Measurements from ENCODE around the gene SH3BGRL3. TPM values are rescaled to one million over a fixed set of nuclear protein-coding genes. Genes with fewer than 3 reads are reported as not detected.

Gene SH3BGRL3
- total and polyA plus RNA-seq, 7 experiments from 2014 or later = 156 to 636 (median 380) TPM

- no peaks in the 10 kb centered on the region for H3K27me3 Mint-ChIP-seq
- ChIA-PET POLR2A (interaction anchor here (0.5 to 35.3 kb wide), 11 partner anchors 12 to 151 kb away, joined by 3 to 1967 read pairs (median 12); partner anchors contain the start of genes CEP85, SH3BGRL3, UBXN11 and ZNF593), CTCF (interaction anchor here (0.6 to 19.8 kb wide), 10 partner anchors 10 to 111 kb away, joined by 3 to 541 read pairs (median 5); partner anchors contain the start of gene SH3BGRL3)
- peaks cover 47 to 51% of the 10 kb centered on the region in 2 donors for H3K4me1 ChIP-seq (ENCODE audit: control insufficient read depth in 2 of 2, insufficient read depth in 2 of 2, low read length in 2 of 2)
- intact Hi-C loops (cut with micrococcal nuclease) = loop anchor here (1.0 to 2.0 kb wide), 10 partner anchors 14 to 152 kb away; partner anchors contain the start of genes ZNF593 (in 2 of the 2), C1orf232 (in 1 of the 2) and CEP85 (in 1 of the 2)
- peaks cover 45 to 76% (median 54%) of the 10 kb centered on the region in 7 donors for H3K4me1 Mint-ChIP-seq
- peak overlapping the region; percentile 87 to 99 (median 96) for H3K27ac Mint-ChIP-seq
- peak overlapping the region; percentile 79 to 99 (median 95) for H3K4me3 Mint-ChIP-seq
- peaks cover 0 to 51% (median 20%) of the 10 kb centered on the region in 3 experiments for H3K36me3 ChIP-seq (ENCODE audit: control insufficient read depth in 2 of 3, insufficient read depth in 3 of 3, low read length in 3 of 3)
- H3K27ac ChIP-seq (ENCODE audit: low read depth, low read length) = peak overlapping the region; percentile 77
- DNase-seq (peak in 1 of 9 donors; percentile 33), ATAC-seq (peak; percentile 2)
- H3K9me3 Mint-ChIP-seq = peaks cover 0 to 2% (median 0%) of the 10 kb centered on the region in 11 donors
- no peaks in the 10 kb centered on the region for H3K27me3 ChIP-seq (ENCODE audit: control insufficient read depth in 2 of 2, insufficient read depth in 2 of 2, low read length in 2 of 2)
- H3K4me3 ChIP-seq (ENCODE audit: low read length) = peak overlapping the region; percentile 98
- H3K36me3 Mint-ChIP-seq = peaks cover 18 to 53% (median 32%) of the 10 kb centered on the region in 5 donors
- H3K9me3 ChIP-seq (ENCODE audit: control insufficient read depth in 2 of 3, low read length in 3 of 3) = no peaks in the 10 kb centered on the region
Measured at GRCh38 chr1:26320896-26321295, 41.0 kb downstream of the SH3BGRL3 start.

DNA sequence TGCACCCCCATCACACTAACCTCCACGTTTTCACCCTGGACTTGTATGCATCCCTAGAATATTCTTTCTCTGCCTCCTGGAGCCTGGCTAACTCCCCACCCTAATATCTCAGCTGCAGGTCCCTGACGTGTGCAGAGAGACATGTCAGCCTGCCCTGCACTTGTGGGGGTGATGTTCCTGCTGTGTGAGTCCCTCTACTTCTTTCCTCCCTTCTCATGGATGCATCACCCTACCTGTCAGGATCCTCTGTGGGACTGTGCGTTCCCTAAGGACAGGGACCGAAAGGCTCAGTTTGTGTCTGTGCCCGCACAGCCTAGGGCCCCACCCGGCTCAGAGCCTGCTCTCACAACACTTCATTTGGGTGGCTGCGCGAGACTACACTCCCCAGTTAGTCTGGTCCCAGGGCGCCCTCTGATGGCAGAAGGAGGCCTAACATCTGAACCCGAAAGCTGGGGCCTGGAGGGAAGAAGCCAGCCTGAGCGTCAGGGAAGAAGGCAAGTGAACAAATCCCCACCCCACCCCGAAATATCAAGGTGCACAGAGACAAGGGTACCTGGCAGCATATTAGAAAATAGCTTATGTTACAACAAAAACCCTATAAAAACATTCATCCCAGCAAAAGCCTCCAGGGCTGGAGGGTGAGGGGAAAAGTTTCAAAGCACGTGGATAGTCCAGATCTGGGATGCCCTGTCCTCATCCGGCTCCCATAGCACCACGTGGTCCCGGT is 41.6 kb downstream of the SH3BGRL3 start:
- H3K9me3 Mint-ChIP-seq = peaks cover 0 to 2% (median 0%) of the 10 kb centered on the region in 11 donors
- H3K27ac ChIP-seq (ENCODE audit: low read depth, low read length) = peak overlapping the region; percentile 77
- peak overlapping the region; percentile 87 to 99 (median 96) for H3K27ac Mint-ChIP-seq
- POLR2A ChIA-PET = interaction anchor here (0.8 to 35.3 kb wide), 19 partner anchors 13 to 151 kb away, joined by 3 to 1967 read pairs (median 5); partner anchors contain the start of genes CEP85, SH3BGRL3, UBXN11 and ZNF593
- H3K27me3 ChIP-seq (ENCODE audit: control insufficient read depth in 2 of 2, insufficient read depth in 2 of 2, low read length in 2 of 2) = no peaks in the 10 kb centered on the region
- CTCF ChIA-PET = interaction anchor here (0.6 to 19.8 kb wide), 15 partner anchors 10 to 151 kb away, joined by 3 to 541 read pairs (median 4); partner anchors contain the start of genes CEP85, SH3BGRL3 and UBXN11
- peaks cover 40 to 70% (median 48%) of the 10 kb centered on the region in 7 donors for H3K4me1 Mint-ChIP-seq
- peaks cover 42 to 45% of the 10 kb centered on the region in 2 donors for H3K4me1 ChIP-seq (ENCODE audit: control insufficient read depth in 2 of 2, insufficient read depth in 2 of 2, low read length in 2 of 2)
- intact Hi-C loops (cut with micrococcal nuclease) = loop anchor here (1.0 to 2.0 kb wide), 11 partner anchors 14 to 153 kb away; partner anchors contain the start of genes ZNF593 (in 2 of the 2), C1orf232 (in 1 of the 2) and CEP85 (in 1 of the 2)
- DNase-seq (peak; percentile 85 to 98 (median 92)), ATAC-seq (peak; percentile 93)
- peak overlapping the region; percentile 79 to 99 (median 94) for H3K4me3 Mint-ChIP-seq
- H3K4me3 ChIP-seq (ENCODE audit: low read length) = peak overlapping the region; percentile 98
- H3K36me3 Mint-ChIP-seq = peaks cover 18 to 53% (median 32%) of the 10 kb centered on the region in 5 donors
- H3K36me3 ChIP-seq (ENCODE audit: control insufficient read depth in 2 of 3, insufficient read depth in 3 of 3, low read length in 3 of 3) = peaks cover 0 to 51% (median 20%) of the 10 kb centered on the region in 3 experiments
- no peaks in the 10 kb centered on the region for H3K9me3 ChIP-seq (ENCODE audit: control insufficient read depth in 2 of 3, low read length in 3 of 3)
- H3K27me3 Mint-ChIP-seq = no peaks in the 10 kb centered on the region

DNA sequence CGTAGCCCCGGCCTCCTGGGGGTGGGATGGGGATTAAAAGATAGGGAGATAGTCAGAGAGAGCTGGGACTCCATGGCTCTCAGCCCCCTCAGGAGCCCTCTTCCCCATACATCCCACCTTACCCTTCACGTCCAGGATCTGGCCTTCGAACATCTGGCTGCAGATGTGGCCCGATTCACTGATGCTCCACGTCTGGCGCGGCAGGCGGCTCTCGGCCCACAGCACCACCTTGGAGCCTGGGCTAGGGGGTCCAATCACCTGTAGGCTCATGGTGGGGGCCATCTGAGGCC is 42.1 kb downstream of the SH3BGRL3 start:
- intact Hi-C loops (cut with micrococcal nuclease) = loop anchor here in 1 of 2 donors (1.0 kb wide), 1 partner anchor 74 kb away; no protein-coding TSS in a partner anchor
- H3K4me3 ChIP-seq (ENCODE audit: low read length) = peak overlapping the region; percentile 33

DNA sequence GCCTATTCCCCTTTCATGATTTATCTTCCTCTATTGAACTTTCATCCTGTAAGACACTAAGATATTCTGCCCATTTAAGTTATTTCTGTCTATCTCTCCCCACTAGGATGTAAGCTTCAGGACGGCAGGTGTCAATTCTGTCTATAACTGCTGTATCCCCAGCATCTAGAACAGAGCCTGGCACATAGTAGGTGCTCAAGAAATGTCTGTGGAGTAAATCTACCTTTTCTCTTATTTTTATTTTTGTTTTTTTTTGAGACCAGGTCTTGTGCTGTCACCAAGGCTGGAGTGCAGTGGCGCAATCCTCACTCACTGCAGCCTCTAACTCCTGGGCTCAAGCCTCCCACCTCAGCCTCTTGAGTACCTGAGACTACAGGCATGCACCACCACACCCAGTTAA is 43.5 kb downstream of the SH3BGRL3 start:
- no peak for ATAC-seq
- POLR2A ChIA-PET = interaction anchor here (0.6 to 35.3 kb wide), 10 partner anchors 8 to 154 kb away, joined by 3 to 1967 read pairs (median 8); partner anchors contain the start of genes SH3BGRL3, UBXN11, ZNF593 and ZNF683
- H3K4me1 ChIP-seq (ENCODE audit: control insufficient read depth in 2 of 2, insufficient read depth in 2 of 2, low read length in 2 of 2) = peaks cover 27 to 34% of the 10 kb centered on the region in 2 donors

More for the DNA sequence above, 42.1 kb downstream of the SH3BGRL3 start:
- peaks cover 37 to 40% of the 10 kb centered on the region in 2 donors for H3K4me1 ChIP-seq (ENCODE audit: control insufficient read depth in 2 of 2, insufficient read depth in 2 of 2, low read length in 2 of 2)
- H3K4me3 Mint-ChIP-seq = peak overlapping the region in 5 of 10 donors; percentile 32 to 99 (median 79)
- peaks cover 35 to 65% (median 43%) of the 10 kb centered on the region in 7 donors for H3K4me1 Mint-ChIP-seq
- ChIA-PET POLR2A (interaction anchor here (0.8 to 35.3 kb wide), 19 partner anchors 12 to 152 kb away, joined by 3 to 1967 read pairs (median 5); partner anchors contain the start of genes CEP85, SH3BGRL3, UBXN11 and ZNF593), CTCF (interaction anchor here (0.6 to 19.8 kb wide), 13 partner anchors 14 to 152 kb away, joined by 3 to 541 read pairs (median 4); partner anchors contain the start of genes CEP85, SH3BGRL3 and UBXN11)
- H3K27me3 ChIP-seq (ENCODE audit: control insufficient read depth in 2 of 2, insufficient read depth in 2 of 2, low read length in 2 of 2) = no peaks in the 10 kb centered on the region
- ATAC-seq (no peak), DNase-seq (no peak)
- peak overlapping the region; percentile 77 for H3K27ac ChIP-seq (ENCODE audit: low read depth, low read length)
- peaks cover 18 to 53% (median 32%) of the 10 kb centered on the region in 5 donors for H3K36me3 Mint-ChIP-seq
- H3K27ac Mint-ChIP-seq = peak overlapping the region in 7 of 9 donors; percentile 25 to 99 (median 87)
- H3K9me3 ChIP-seq (ENCODE audit: control insufficient read depth in 2 of 3, low read length in 3 of 3) = no peaks in the 10 kb centered on the region
- H3K27me3 Mint-ChIP-seq = no peaks in the 10 kb centered on the region
- peaks cover 0 to 51% (median 20%) of the 10 kb centered on the region in 3 experiments for H3K36me3 ChIP-seq (ENCODE audit: control insufficient read depth in 2 of 3, insufficient read depth in 3 of 3, low read length in 3 of 3)
- H3K9me3 Mint-ChIP-seq = peaks cover 0 to 2% (median 0%) of the 10 kb centered on the region in 11 donors

DNA sequence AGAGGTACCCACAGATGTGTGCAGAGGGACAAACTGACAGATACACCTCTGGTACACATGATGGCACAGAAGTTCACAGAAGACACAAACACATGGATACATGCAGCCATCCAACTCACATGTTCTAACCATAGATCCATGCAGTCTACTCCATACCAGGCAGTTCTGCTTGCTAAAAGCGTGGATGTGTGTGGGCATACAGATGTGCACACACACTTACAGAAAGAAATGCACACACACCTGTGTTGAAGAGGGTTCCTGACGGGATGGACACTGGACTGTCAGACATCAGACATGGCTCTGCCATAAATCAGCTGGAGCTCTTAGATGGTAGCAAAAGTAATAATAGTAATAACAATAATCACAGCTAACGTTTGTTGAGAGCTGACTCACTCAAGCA is 44.7 kb downstream of the SH3BGRL3 start:
- DNase-seq (no peak), ATAC-seq (no peak)
- Mint-ChIP-seq H3K27me3 (no peaks in the 10 kb centered on the region), H3K36me3 (peaks cover 10 to 37% (median 20%) of the 10 kb centered on the region in 5 donors), H3K4me3 (no peak overlapping the region), H3K9me3 (no peaks in the 10 kb centered on the region), H3K4me1 (peaks cover 21 to 46% (median 33%) of the 10 kb centered on the region in 7 donors), H3K27ac (peak overlapping the region in 8 of 9 donors; percentile 19 to 94 (median 62))
- H3K27ac ChIP-seq (ENCODE audit: low read depth, low read length) = peak overlapping the region; percentile 9
- peaks cover 0 to 43% (median 20%) of the 10 kb centered on the region in 3 experiments for H3K36me3 ChIP-seq (ENCODE audit: control insufficient read depth in 2 of 3, insufficient read depth in 3 of 3, low read length in 3 of 3)
- no peaks in the 10 kb centered on the region for H3K27me3 ChIP-seq (ENCODE audit: control insufficient read depth in 2 of 2, insufficient read depth in 2 of 2, low read length in 2 of 2)
- no peak overlapping the region for H3K4me3 ChIP-seq (ENCODE audit: low read length)
- H3K4me1 ChIP-seq (ENCODE audit: control insufficient read depth in 2 of 2, insufficient read depth in 2 of 2, low read length in 2 of 2) = peaks cover 27 to 34% of the 10 kb centered on the region in 2 donors
- no peaks in the 10 kb centered on the region for H3K9me3 ChIP-seq (ENCODE audit: control insufficient read depth in 2 of 3, low read length in 3 of 3)
- intact Hi-C loops (cut with micrococcal nuclease) = no loop called here
- ChIA-PET POLR2A (interaction anchor here (2.4 to 35.3 kb wide), 3 partner anchors 16 to 43 kb away, joined by 9 to 1967 read pairs (median 286); partner anchors contain the start of genes SH3BGRL3 and UBXN11), CTCF (interaction anchor here (0.6 to 19.8 kb wide), 4 partner anchors 39 to 89 kb away, joined by 3 to 541 read pairs (median 5); partner anchors contain the start of gene SH3BGRL3)

More for the DNA sequence above, 43.5 kb downstream of the SH3BGRL3 start:
- intact Hi-C loops (cut with micrococcal nuclease) = no loop called here
- H3K36me3 Mint-ChIP-seq = peaks cover 10 to 45% (median 24%) of the 10 kb centered on the region in 5 donors
- Histone ChIP-seq H3K36me3 (ENCODE audit: control insufficient read depth in 2 of 3, insufficient read depth in 3 of 3, low read length in 3 of 3) (peaks cover 0 to 46% (median 20%) of the 10 kb centered on the region in 3 experiments), H3K27me3 (ENCODE audit: control insufficient read depth in 2 of 2, insufficient read depth in 2 of 2, low read length in 2 of 2) (no peaks in the 10 kb centered on the region), H3K9me3 (ENCODE audit: control insufficient read depth in 2 of 3, low read length in 3 of 3) (no peaks in the 10 kb centered on the region), H3K27ac (ENCODE audit: low read depth, low read length) (peak overlapping the region; percentile 31), H3K4me3 (ENCODE audit: low read length) (no peak overlapping the region)
- DNase-seq = no peak
- H3K27ac Mint-ChIP-seq = peak overlapping the region in 8 of 9 donors; percentile 34 to 94 (median 80)
- CTCF ChIA-PET = interaction anchor here (1.9 to 19.8 kb wide), 3 partner anchors 40 to 68 kb away, joined by 7 to 541 read pairs (median 26); partner anchors contain the start of gene SH3BGRL3
- peaks cover 24 to 53% (median 33%) of the 10 kb centered on the region in 7 donors for H3K4me1 Mint-ChIP-seq
- H3K27me3 Mint-ChIP-seq = no peaks in the 10 kb centered on the region
- peak overlapping the region in 3 of 10 donors; percentile 42 to 99 (median 79) for H3K4me3 Mint-ChIP-seq
- no peaks in the 10 kb centered on the region for H3K9me3 Mint-ChIP-seq
